ENCODE measurements around the gene CLEC4G.

Gene CLEC4G

GRCh38 chr19:7737215-7737614 is 5.3 kb upstream of the CLEC4G start:
- Histone ChIP-seq H3K36me3 (replicated peaks; ENCODE audit: insufficient read depth, low read length) (no peaks in the 10 kb centered on the region), H3K27me3 (replicated peaks; ENCODE audit: insufficient read depth, low read length) (peaks cover 95% of the 10 kb centered on the region), H3K9me2 (replicated peaks; ENCODE audit: insufficient read depth, low read length) (no peaks in the 10 kb centered on the region), H3K9me3 (replicated peaks; ENCODE audit: insufficient read depth, low read length) (no peaks in the 10 kb centered on the region), H3K79me2 (ENCODE audit: low read length) (no peaks in the 10 kb centered on the region), H3K4me1 (ENCODE audit: low read length) (no peaks in the 10 kb centered on the region), H3K4me3 (ENCODE audit: low read length) (no peak overlapping the region), H2AFZ (ENCODE audit: low read length) (no peak overlapping the region), H3F3A (ENCODE audit: insufficient read depth, low read length) (no peaks in the 10 kb centered on the region), H3K9ac (ENCODE audit: low read length) (no peak overlapping the region), H3K27ac (ENCODE audit: low read length) (no peak overlapping the region), H4K20me1 (ENCODE audit: insufficient read depth, low read length) (no peaks in the 10 kb centered on the region), H3K4me2 (ENCODE audit: low read depth, low read length) (no peak overlapping the region)
- TF ChIP-seq EZH2phosphoT487 (IDR thresholded peaks at IDR 0.05; ENCODE audit: low read length) (no peak), EZH2 (optimal IDR thresholded peaks at IDR 0.05; ENCODE audit: low read depth, low read length) (no peak), CTCF (IDR thresholded peaks at IDR 0.05; ENCODE audit: low read length) (no peak)
- no peak for DNase-seq

DNA sequence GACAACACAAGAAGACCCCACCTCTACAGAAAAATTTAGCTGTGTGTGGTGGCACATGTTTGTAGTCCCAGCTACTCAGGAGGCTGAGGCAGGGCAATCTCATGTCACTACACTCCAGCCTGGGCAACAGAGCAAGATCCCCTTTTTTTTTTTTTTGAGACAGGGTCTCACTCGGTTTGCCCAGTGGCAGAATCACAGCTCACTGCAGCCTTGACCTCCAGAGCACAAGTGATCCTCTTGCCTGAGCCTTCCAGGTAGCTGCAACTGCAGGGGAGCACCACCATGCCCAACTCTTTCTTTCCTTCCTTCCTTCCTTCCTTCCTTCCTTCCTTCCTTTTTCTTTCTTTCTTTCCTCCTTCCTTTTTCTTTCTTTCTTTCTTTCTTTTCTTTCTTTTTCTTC is 4.2 kb upstream of the CLEC4G start:
- H3K4me2 ChIP-seq (ENCODE audit: low read depth, low read length), result no peak overlapping the region
- no peaks in the 10 kb centered on the region for H3K79me2 ChIP-seq (ENCODE audit: low read length)
- no peaks in the 10 kb centered on the region for H4K20me1 ChIP-seq (ENCODE audit: insufficient read depth, low read length)
- no peaks in the 10 kb centered on the region for H3F3A ChIP-seq (ENCODE audit: insufficient read depth, low read length)
- no peaks in the 10 kb centered on the region for H3K9me2 ChIP-seq (replicated peaks; ENCODE audit: insufficient read depth, low read length)
- H3K27ac ChIP-seq (ENCODE audit: low read length), result no peak overlapping the region
- peaks cover 94% of the 10 kb centered on the region for H3K27me3 ChIP-seq (replicated peaks; ENCODE audit: insufficient read depth, low read length)
- H3K4me1 ChIP-seq (ENCODE audit: low read length), result no peaks in the 10 kb centered on the region
- H3K9me3 ChIP-seq (replicated peaks; ENCODE audit: insufficient read depth, low read length), result no peaks in the 10 kb centered on the region
- no peak overlapping the region for H2AFZ ChIP-seq (ENCODE audit: low read length)
- no peak overlapping the region for H3K9ac ChIP-seq (ENCODE audit: low read length)
- DNase-seq, result no peak
- no peaks in the 10 kb centered on the region for H3K36me3 ChIP-seq (replicated peaks; ENCODE audit: insufficient read depth, low read length)
- no peak overlapping the region for H3K4me3 ChIP-seq (ENCODE audit: low read length)
- TF ChIP-seq CTCF (IDR thresholded peaks at IDR 0.05; ENCODE audit: low read length), result no peak
- TF ChIP-seq EZH2phosphoT487 (IDR thresholded peaks at IDR 0.05; ENCODE audit: low read length), result no peak
- no peak for TF ChIP-seq EZH2 (optimal IDR thresholded peaks at IDR 0.05; ENCODE audit: low read depth, low read length)

DNA sequence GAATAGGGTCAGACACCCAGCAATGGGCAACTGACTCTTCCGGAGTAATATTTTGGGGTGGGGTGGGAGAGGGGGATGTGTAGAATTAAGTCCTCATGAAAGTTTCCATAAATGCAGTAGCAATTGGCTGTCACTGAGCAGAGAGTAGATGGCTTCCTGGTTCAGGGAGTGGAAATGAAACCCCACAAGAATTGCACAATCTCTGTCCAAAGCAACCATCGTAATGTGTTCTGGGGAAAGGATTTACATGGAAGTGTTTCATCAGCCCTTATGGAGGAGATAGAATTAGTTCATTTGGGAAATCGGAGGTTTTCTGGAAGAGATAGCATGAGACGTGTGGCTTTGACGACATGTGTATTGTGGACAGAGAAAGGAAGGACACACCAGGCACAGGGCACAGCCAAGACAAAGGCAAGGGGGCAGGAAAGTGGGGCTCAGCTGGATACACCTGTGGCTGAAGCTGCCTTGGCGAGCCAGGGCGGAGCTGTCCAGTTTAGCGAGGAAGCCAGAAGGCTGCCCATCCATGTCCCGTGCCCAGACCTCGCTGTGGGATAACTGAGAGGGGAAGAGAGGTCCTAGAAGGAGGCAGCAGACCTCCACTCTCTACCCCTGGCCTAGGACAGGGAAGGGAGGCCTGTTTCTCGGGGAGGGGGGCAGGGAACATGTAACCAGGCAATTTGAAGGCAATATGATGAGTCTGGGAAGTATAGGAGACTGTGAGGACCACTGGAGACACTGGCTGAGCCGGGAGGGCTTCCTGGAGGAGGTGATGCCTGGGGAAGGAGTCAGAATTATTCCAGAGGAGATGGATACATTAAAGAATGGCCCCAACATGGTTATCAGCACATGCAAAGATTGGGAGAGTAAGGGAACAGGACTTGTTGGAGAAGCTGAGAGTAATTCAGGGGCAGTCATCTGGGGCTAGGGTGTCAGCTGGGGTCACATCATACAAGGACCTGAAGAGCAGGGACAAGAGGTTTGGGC is 2.6 kb upstream of the CLEC4G start:
- H3K4me1 ChIP-seq (ENCODE audit: low read length), result no peaks in the 10 kb centered on the region
- TF ChIP-seq EZH2phosphoT487 (IDR thresholded peaks at IDR 0.05; ENCODE audit: low read length) (no peak), EZH2 (optimal IDR thresholded peaks at IDR 0.05; ENCODE audit: low read depth, low read length) (no peak), CTCF (IDR thresholded peaks at IDR 0.05; ENCODE audit: low read length) (no peak)

More for the DNA sequence above, 2.6 kb upstream of the CLEC4G start:
- no peaks in the 10 kb centered on the region for H3K9me3 ChIP-seq (replicated peaks; ENCODE audit: insufficient read depth, low read length)
- no peak overlapping the region for H3K4me2 ChIP-seq (ENCODE audit: low read depth, low read length)
- H3K27me3 ChIP-seq (replicated peaks; ENCODE audit: insufficient read depth, low read length), result peaks cover 90% of the 10 kb centered on the region
- no peaks in the 10 kb centered on the region for H4K20me1 ChIP-seq (ENCODE audit: insufficient read depth, low read length)
- H3K36me3 ChIP-seq (replicated peaks; ENCODE audit: insufficient read depth, low read length), result no peaks in the 10 kb centered on the region
- no peak for DNase-seq
- H3K27ac ChIP-seq (ENCODE audit: low read length), result no peak overlapping the region
- H2AFZ ChIP-seq (ENCODE audit: low read length), result no peak overlapping the region
- H3K9me2 ChIP-seq (replicated peaks; ENCODE audit: insufficient read depth, low read length), result no peaks in the 10 kb centered on the region
- no peak overlapping the region for H3K4me3 ChIP-seq (ENCODE audit: low read length)
- no peaks in the 10 kb centered on the region for H3K79me2 ChIP-seq (ENCODE audit: low read length)
- no peaks in the 10 kb centered on the region for H3F3A ChIP-seq (ENCODE audit: insufficient read depth, low read length)
- no peak overlapping the region for H3K9ac ChIP-seq (ENCODE audit: low read length)
